ENCODE measurements around the gene MPDU1. TPM values are rescaled to one million over a fixed set of nuclear protein-coding genes. Genes with fewer than 3 reads are reported as not detected.

The MPDU1 gene
- polyA plus RNA-seq, 1 experiment = 174 TPM

- TF ChIP-seq CTCF (IDR thresholded peaks at IDR 0.05; ENCODE audit: insufficient read depth, low read depth, low read length) = no peak
- ChIA-PET CTCF (interaction anchor here (0.9 to 1.5 kb wide), 5 partner anchors 18 to 76 kb away, joined by 4 to 7 read pairs (median 5); partner anchors contain the start of genes SOX15, TP53 and WRAP53), POLR2A (no interaction called here)
- H3K27me3 ChIP-seq (ENCODE audit: control insufficient read depth, insufficient read depth, low read length) = no peaks in the 10 kb centered on the region
- DNase-seq (ENCODE audit: low read depth) = no peak
- H3K36me3 ChIP-seq (ENCODE audit: control insufficient read depth, insufficient read depth, low read length) = peaks cover 5% of the 10 kb centered on the region
- no peak overlapping the region for H3K4me3 ChIP-seq (ENCODE audit: low read depth, low read length)
Measured at GRCh38 chr17:7611635-7612293, 28.1 kb downstream of the MPDU1 start.

GRCh38 chr17:7612294-7612640, 28.6 kb downstream of the MPDU1 start:
- Histone ChIP-seq H3K36me3 (ENCODE audit: control insufficient read depth, insufficient read depth, low read length) (peaks cover 5% of the 10 kb centered on the region), H3K27me3 (ENCODE audit: control insufficient read depth, insufficient read depth, low read length) (no peaks in the 10 kb centered on the region), H3K4me3 (ENCODE audit: low read depth, low read length) (no peak overlapping the region)
- ChIA-PET CTCF (interaction anchor here (0.9 to 1.5 kb wide), 3 partner anchors 18 to 76 kb away, joined by 4 to 7 read pairs (median 5); partner anchors contain the start of genes SOX15, TP53 and WRAP53), POLR2A (no interaction called here)
- TF ChIP-seq CTCF (IDR thresholded peaks at IDR 0.05; ENCODE audit: insufficient read depth, low read depth, low read length) = no peak
- no peak for DNase-seq (ENCODE audit: low read depth)

GRCh38 chr17:7613769-7614424, 30.2 kb downstream of the MPDU1 start:
- ChIA-PET CTCF (interaction anchor here (0.6 to 1.9 kb wide), 5 partner anchors 13 to 30 kb away, joined by 3 to 9 read pairs (median 4); no protein-coding TSS in a partner anchor), POLR2A (interaction anchor here (0.8 kb wide), 1 partner anchor 74 kb away, joined by 6 read pairs; the partner anchor contains the start of genes TP53 and WRAP53)
- DNase-seq (ENCODE audit: low read depth) = no peak
- Histone ChIP-seq H3K36me3 (ENCODE audit: control insufficient read depth, insufficient read depth, low read length) (peaks cover 5% of the 10 kb centered on the region), H3K27me3 (ENCODE audit: control insufficient read depth, insufficient read depth, low read length) (no peaks in the 10 kb centered on the region), H3K4me3 (ENCODE audit: low read depth, low read length) (peak overlapping the region; percentile 65)
- TF ChIP-seq CTCF (IDR thresholded peaks at IDR 0.05; ENCODE audit: insufficient read depth, low read depth, low read length) = no peak

- peak; percentile 76 for TF ChIP-seq CTCF (IDR thresholded peaks at IDR 0.05; ENCODE audit: insufficient read depth, low read depth, low read length)
- Histone ChIP-seq H3K4me3 (ENCODE audit: low read depth, low read length) (peak within 1 kb of the TSS; percentile 65), H3K36me3 (ENCODE audit: control insufficient read depth, insufficient read depth, low read length) (peaks cover 5% of the 10 kb centered on the region), H3K27me3 (ENCODE audit: control insufficient read depth, insufficient read depth, low read length) (no peaks in the 10 kb centered on the region)
- CTCF ChIA-PET = interaction anchor here (0.6 to 1.9 kb wide), 8 partner anchors 10 to 577 kb away, joined by 3 to 9 read pairs (median 5); partner anchors contain the start of gene TP53
- DNase-seq (ENCODE audit: low read depth) = peak; percentile 99
- POLR2A ChIA-PET = interaction anchor here (0.6 to 1.1 kb wide), 4 partner anchors 73 to 517 kb away, joined by 4 to 8 read pairs (median 6); partner anchors contain the start of genes TP53 and WRAP53
Measured at GRCh38 chr17:7614425-7615264, 31.0 kb downstream of the MPDU1 start, which contains the start of gene FXR2. FXR2 (minus strand) TSS chr17:7614897; CDS start chr17:7614532, 365 bp downstream.
